Regular cardiac myocyte (primary cell): Measurements from ENCODE around the gene CCDC43. TPM values are rescaled to one million over a fixed set of nuclear protein-coding genes. Genes with fewer than 3 reads are reported as not detected.

Experiments used
- total RNA-seq: library from RNA; depleted of rRNA; stranded (reverse); fragments of >200 nt; gene quantifications from 2 replicates; pipeline ENCODE4 v1.2.3, GENCODE V29; 2014

Gene CCDC43, protein sequence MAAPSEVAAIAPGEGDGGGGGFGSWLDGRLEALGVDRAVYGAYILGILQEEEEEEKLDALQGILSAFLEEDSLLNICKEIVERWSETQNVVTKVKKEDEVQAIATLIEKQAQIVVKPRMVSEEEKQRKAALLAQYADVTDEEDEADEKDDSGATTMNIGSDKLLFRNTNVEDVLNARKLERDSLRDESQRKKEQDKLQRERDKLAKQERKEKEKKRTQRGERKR
- 41.2 and 48.9 TPM in 2 replicates for total RNA-seq

DNA sequence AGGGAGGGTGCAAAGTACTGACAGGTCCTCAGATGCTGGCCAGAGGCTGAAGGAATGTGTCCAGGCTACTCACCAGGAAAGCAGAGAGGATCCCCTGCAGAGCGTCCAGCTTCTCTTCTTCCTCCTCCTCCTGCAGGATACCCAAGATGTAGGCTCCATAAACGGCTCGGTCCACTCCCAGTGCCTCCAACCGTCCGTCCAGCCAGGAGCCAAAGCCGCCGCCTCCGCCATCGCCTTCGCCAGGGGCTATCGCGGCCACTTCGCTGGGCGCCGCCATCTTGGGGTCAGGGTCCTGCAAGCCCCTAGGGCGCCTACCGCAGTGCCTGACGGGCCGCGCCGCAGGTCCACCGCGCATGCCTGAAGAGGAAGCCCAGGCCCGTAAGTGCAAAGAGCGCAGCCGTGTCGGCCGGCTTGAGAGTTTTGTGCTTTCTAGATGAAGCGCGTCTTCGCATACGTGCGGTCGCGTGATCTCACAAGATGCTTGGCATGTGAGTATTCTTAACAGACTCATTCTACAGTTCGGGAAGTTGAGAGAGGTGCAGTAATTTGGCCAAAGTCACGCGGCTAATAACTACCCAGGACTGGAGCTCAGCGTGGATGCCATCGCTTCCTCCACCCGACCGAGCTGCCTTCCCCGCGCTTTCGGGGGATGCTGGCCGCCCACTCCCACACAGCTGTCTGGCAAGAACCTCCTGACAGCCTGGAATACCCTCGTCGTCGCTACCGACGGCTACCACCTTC is at the start of gene CCDC43:
Gene CCDC43, minus strand, starts transcription at position 300 of the 741 bp plus-strand sequence. Its CDS starts 23 bp downstream, at position 277.

DNA sequence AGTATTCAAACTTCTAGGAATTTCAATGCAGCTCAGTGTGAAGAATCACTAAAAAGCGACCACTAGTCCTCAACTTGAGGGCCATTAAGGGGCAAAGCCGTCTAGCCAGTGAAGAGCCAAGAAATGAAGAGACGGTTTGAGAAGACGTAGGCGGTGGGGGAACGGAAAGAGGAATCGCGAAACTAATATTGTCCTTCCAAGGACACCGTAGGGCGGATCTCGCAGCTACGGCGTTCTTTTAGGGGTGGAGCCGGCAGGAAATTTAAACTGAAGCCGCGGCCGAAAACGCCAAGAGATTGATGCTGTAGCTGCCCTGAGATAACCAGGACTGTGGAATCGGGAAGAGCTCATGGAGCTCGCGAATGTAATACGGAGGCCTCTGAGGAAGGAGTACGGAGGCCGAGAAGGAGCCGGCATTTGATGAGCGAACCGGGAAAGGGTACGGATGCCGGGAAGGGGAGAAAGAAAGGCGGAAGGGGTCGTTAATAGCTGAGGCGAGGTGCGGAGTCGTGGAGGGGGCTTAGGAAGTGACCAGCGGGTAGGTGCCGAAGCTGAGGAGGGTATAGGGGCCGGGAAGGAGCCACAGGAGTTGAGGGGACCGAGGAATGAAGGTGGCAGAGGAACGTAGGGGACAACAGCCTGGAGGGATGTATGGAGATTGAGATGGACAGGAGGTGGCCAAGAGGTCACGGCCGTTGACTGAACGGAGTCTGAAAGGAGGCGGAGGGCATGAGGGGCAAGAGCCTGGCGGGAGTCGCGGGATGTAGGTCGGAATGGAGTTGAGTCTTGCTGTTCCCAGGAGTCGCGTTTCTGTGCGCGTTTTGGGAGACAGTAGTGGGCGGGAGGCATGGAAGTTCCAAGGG is 19.1 kb upstream of the CCDC43 start, which contains the start of gene DBF4B:
Gene DBF4B, plus strand, starts transcription at position 265 of the 863 bp plus-strand sequence. Its CDS starts 156 bp downstream, at position 421.

DNA sequence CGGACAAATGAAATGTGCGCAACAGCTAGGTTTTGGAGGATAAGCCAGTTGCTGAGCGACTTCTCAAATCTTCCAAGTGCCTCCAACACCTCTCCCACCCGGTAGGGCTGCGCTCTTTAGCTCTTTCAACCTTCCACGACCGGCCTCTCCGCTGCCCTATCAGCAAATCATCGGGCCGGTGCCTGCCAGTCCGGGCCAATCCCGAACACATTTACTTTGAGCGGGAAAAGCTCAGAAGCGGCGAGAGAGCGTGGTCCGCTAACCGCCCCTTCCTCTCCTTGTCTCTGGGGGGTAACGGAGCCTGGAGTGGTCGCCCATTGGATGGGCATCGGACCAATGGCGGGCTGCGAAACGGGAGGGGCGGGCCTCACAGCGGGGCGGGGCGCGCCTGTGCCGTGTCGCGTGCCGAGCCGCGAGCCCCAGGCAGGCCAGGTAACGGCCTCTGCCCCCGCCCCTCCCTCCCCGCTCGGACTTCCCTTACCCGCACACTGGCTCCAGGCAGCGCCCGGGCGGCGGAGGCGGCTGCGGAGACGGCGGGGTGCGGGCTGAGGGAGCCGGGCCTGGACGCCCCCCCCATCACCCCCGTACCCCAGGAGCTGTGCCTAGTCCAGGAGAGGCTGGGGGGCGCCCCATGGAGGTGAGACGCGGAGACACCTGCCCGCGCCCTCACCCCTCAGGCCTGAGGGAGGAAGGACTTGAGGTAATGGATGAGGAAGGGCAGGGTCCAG is 33.4 kb downstream of the CCDC43 start, which contains the start of gene MEIOC:
Gene MEIOC, plus strand, starts transcription at position 486 of the 728 bp plus-strand sequence. Its CDS starts 146 bp downstream, at position 632.

Other genes with a start within 250 kb of the CCDC43 start
- 9.8 and 13.8 TPM in 2 replicates for gene GPATCH8, start 186.4 kb downstream of the CCDC43 start, total RNA-seq
- gene FZD2, start 132.3 kb downstream of the CCDC43 start, total RNA-seq, result 14.8 and 17.8 TPM in 2 replicates
- under 0.01 TPM in 2 replicates for gene MEIOC, start 33.3 kb downstream of the CCDC43 start, total RNA-seq
- 2.5 and 5.9 TPM in 2 replicates for gene DBF4B, start 18.9 kb upstream of the CCDC43 start, total RNA-seq
- gene ADAM11, start 69.2 kb upstream of the CCDC43 start, total RNA-seq, result 0.19 and 0.28 TPM in 2 replicates
- 15.8 and 40.6 TPM in 2 replicates for gene GJC1, start 140.5 kb upstream of the CCDC43 start, total RNA-seq
- gene HIGD1B, start 158.1 kb upstream of the CCDC43 start, total RNA-seq, result not detected in 2 replicates
- 129 and 142 TPM in 2 replicates for gene EFTUD2, start 209.7 kb upstream of the CCDC43 start, total RNA-seq
- gene GFAP, start 225.7 kb upstream of the CCDC43 start, total RNA-seq, result under 0.01 TPM in 2 replicates